K562 (cell line): ENCODE data around the gene ZNF467. TPM values are rescaled to one million over a fixed set of nuclear protein-coding genes. Genes with fewer than 3 reads are reported as not detected.

Experiments used
- CXXC5 ChIP-seq: fragments of 250-450 bp; sonication (Bioruptor Pico); IDR thresholded peaks from 2 replicates; pipeline ENCODE4 v1.8.0; 2022; ENCODE audit warnings: inconsistent platforms, mild to moderate bottlenecking, moderate library complexity
- ERF ChIP-seq: fragments of 450-650 bp; formaldehyde crosslinking; IDR thresholded peaks from 2 replicates; pipeline ENCODE4 v1.4.0; 2020; ENCODE audit warnings: mild to moderate bottlenecking, mixed read lengths
- HCFC1 ChIP-seq: IDR thresholded peaks from 2 replicates; pipeline ENCODE4 v1.6.1; 2012; ENCODE audit warnings: low read depth, low read length, improper control_type of control experiment
- JUN ChIP-seq, 2 experiments: sonication (generic) in 1 of 2; formaldehyde crosslinking in 1 of 2; IDR thresholded peaks; 2 replicates each; pipeline versions ENCODE4 v1.6.1 to v1.8.0; 2012 to 2022; ENCODE audit warnings: borderline replicate concordance in 2 of 2, mild to moderate bottlenecking in 2 of 2, improper control_type of control experiment in 1 of 2, low read depth in 1 of 2, low read length in 1 of 2, missing genetic modification reagents in 1 of 2
- MEIS2 ChIP-seq: fragments of 450-650 bp; IDR thresholded peaks from 2 replicates; pipeline ENCODE4 v1.6.1; 2014; ENCODE audit warnings: mild to moderate bottlenecking; ENCODE audit not compliant: partially characterized antibody
- MTA3 ChIP-seq: fragments of 450-650 bp; formaldehyde crosslinking; IDR thresholded peaks from 2 replicates; pipeline ENCODE4 v1.6.1; 2017; ENCODE audit warnings: mild to moderate bottlenecking, borderline replicate concordance
- MTF1 ChIP-seq: fragments of 250-450 bp; sonication (Bioruptor Pico); IDR thresholded peaks from 2 replicates; pipeline ENCODE4 v1.9.0; 2021; ENCODE audit warnings: moderate library complexity, mild to moderate bottlenecking, inconsistent platforms, borderline replicate concordance
- POLR2B ChIP-seq: fragments of 450-650 bp; IDR thresholded peaks from 2 replicates; pipeline ENCODE4 v1.6.1; 2018; ENCODE audit warnings: low read depth; ENCODE audit not compliant: partially characterized antibody
- POLR2G ChIP-seq: fragments of 200-400 bp; formaldehyde crosslinking; IDR thresholded peaks from 2 replicates; pipeline ENCODE4 v1.6.1; 2017; ENCODE audit warnings: low read depth, mild to moderate bottlenecking, antibody characterized with exemption, low read length, moderate library complexity
- RB1 ChIP-seq: fragments of 450-650 bp; IDR thresholded peaks from 2 replicates; pipeline ENCODE4 v1.6.1; 2017; ENCODE audit warnings: low read depth, mild to moderate bottlenecking
- RBBP5 ChIP-seq: fragments of 200-600 bp; sonication (generic); IDR thresholded peaks from 2 replicates; pipeline ENCODE4 v1.6.1; 2012; ENCODE audit warnings: borderline replicate concordance, mild to moderate bottlenecking, low read length, control low read depth, inconsistent platforms; ENCODE audit not compliant: insufficient read depth, poor library complexity, severe bottlenecking
- SAFB ChIP-seq: fragments of 200-400 bp; formaldehyde crosslinking; IDR thresholded peaks from 2 replicates; pipeline ENCODE4 v1.6.1; 2017; ENCODE audit warnings: low read depth, low read length, borderline replicate concordance
- SAP30 ChIP-seq: fragments of 200-600 bp; sonication (generic); IDR thresholded peaks from 2 replicates; pipeline ENCODE4 v1.6.1; 2012; ENCODE audit warnings: borderline replicate concordance, low read depth, mild to moderate bottlenecking, moderate library complexity, low read length, control low read depth, inconsistent platforms; ENCODE audit not compliant: insufficient read depth, poor library complexity, severe bottlenecking
- SMAD4 ChIP-seq: fragments of 250-450 bp; sonication (Bioruptor Pico); conservative IDR thresholded peaks from 2 replicates; pipeline ENCODE4 v1.8.0; 2021; ENCODE audit warnings: inconsistent platforms, mild to moderate bottlenecking, moderate library complexity
- TEAD1 ChIP-seq, 2 experiments: fragments of 450-650 bp in 1 of 2; sonication (generic) in 1 of 2; formaldehyde crosslinking; IDR thresholded peaks; 2 replicates each; pipeline versions ENCODE4 v1.4.0 to v1.8.0; 2020 to 2022; ENCODE audit warnings: mild to moderate bottlenecking in 2 of 2, missing genetic modification reagents in 1 of 2
- YY1 ChIP-seq, 3 experiments: IDR thresholded peaks; 2 replicates each; pipeline ENCODE4 v1.6.1; 2011; ENCODE audit warnings: low read length in 2 of 3, mild to moderate bottlenecking in 2 of 3, moderate library complexity in 2 of 3, borderline replicate concordance in 1 of 3, control low read depth in 1 of 3, low read depth in 1 of 3; ENCODE audit not compliant: insufficient read depth in 3 of 3, insufficient replicate concordance in 2 of 3, control insufficient read depth in 1 of 3, insufficient read length in 1 of 3; ENCODE audit errors: extremely low read depth in 1 of 3
- ZBTB7A ChIP-seq: IDR thresholded peaks from 2 replicates; pipeline ENCODE4 v1.6.1; 2011; ENCODE audit warnings: low read depth, mild to moderate bottlenecking, low read length, moderate library complexity, borderline replicate concordance; ENCODE audit not compliant: control insufficient read depth
- ZFX ChIP-seq: sonication (generic); formaldehyde crosslinking; IDR thresholded peaks from 2 replicates; pipeline ENCODE4 v1.8.0; 2022; ENCODE audit warnings: mild to moderate bottlenecking, missing genetic modification reagents, moderate library complexity
- polyA plus RNA-seq, 8 experiments: library from polyadenylated mRNA; depleted of rRNA in 4 of 8; stranded (reverse) in 5 of 8; unstranded in 3 of 8; fragments of >200 nt; fragmentation: Nextera tagmentation in 2 of 8; fragmentation: Illumina TruSeq in 1 of 8; extraction: Ambion mirVana in 2 of 8; extraction: Trizol in 1 of 8; gene quantifications; 2 replicates each; pipeline versions ENCODE4 v1.2.1 to v1.2.3, GENCODE V29; 2011 to 2014; ENCODE audit warnings: inconsistent platforms in 1 of 8, missing spikeins in 1 of 8
- total RNA-seq, 7 experiments: library from RNA; depleted of rRNA in 6 of 7; stranded (reverse); fragments of >200 nt in 6 of 7; fragmentation: Illumina TruSeq in 2 of 7; extraction: Trizol in 2 of 7; gene quantifications; 2 replicates each; pipeline versions ENCODE4 v1.2.1 to v1.2.3, GENCODE V29; 2011 to 2021; ENCODE audit warnings: low replicate concordance in 1 of 7
- TF ChIP-seq, protein P1 (sequence below), 2 experiments: IDR thresholded peaks; 2 replicates each; pipeline ENCODE4 v1.6.1; 2012; ENCODE audit warnings: improper control_type of control experiment in 2 of 2, low read depth in 2 of 2, low read length in 2 of 2, borderline replicate concordance in 1 of 2
- TF ChIP-seq, protein P2 (sequence below): fragments of 250-450 bp; sonication (Bioruptor Pico); IDR thresholded peaks from 2 replicates; pipeline ENCODE4 v1.8.0; 2021; ENCODE audit warnings: borderline replicate concordance, mild to moderate bottlenecking, moderate library complexity; ENCODE audit not compliant: poor library complexity, severe bottlenecking
- TF ChIP-seq, protein P3 (sequence below): fragments of 450-650 bp; formaldehyde crosslinking; IDR thresholded peaks from 2 replicates; pipeline ENCODE4 v1.4.0; 2020; ENCODE audit warnings: mild to moderate bottlenecking, moderate library complexity

ZNF467 gene
- total and polyA plus RNA-seq, 9 of the 15 experiments (the other 6 are each of a cell fraction or from before 2014, with no cell fraction given), result 0.32 to 14.2 (median 1.7) TPM

DNA sequence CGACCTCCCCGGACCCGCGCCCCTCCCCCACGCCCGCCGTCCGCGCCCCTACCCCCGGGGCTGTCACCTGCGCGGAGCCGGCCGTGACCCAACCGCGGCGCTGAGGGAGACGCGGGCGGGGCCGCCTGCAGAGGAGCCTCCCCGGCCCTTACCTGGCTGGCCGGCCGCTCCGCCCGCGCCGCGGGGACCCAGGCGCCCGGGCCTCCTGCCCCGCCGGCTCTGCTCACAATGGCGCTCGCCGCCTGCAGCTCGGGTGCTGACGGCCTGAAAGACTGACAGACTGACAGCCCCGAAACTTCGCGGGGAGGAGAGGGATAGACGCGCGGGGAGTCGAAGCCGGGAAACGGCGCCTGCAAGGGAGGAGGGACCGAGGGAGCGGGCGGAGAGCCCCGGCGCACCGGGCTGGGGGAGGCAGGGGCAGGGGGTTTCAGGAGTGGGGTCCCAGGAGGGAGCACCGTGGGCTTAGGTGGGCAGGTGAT, 393 bp downstream of the ZNF467 start (continued):
- TF ChIP-seq, protein P1, sequence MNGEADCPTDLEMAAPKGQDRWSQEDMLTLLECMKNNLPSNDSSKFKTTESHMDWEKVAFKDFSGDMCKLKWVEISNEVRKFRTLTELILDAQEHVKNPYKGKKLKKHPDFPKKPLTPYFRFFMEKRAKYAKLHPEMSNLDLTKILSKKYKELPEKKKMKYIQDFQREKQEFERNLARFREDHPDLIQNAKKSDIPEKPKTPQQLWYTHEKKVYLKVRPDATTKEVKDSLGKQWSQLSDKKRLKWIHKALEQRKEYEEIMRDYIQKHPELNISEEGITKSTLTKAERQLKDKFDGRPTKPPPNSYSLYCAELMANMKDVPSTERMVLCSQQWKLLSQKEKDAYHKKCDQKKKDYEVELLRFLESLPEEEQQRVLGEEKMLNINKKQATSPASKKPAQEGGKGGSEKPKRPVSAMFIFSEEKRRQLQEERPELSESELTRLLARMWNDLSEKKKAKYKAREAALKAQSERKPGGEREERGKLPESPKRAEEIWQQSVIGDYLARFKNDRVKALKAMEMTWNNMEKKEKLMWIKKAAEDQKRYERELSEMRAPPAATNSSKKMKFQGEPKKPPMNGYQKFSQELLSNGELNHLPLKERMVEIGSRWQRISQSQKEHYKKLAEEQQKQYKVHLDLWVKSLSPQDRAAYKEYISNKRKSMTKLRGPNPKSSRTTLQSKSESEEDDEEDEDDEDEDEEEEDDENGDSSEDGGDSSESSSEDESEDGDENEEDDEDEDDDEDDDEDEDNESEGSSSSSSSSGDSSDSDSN (IDR thresholded peaks at IDR 0.05; ENCODE audit: borderline replicate concordance in 1 of 2, low read depth in 2 of 2, low read length in 2 of 2), result peak in 1 of 2 experiments; percentile 82; a peak in 1 of 4 replicates
- TF ChIP-seq, protein P2, sequence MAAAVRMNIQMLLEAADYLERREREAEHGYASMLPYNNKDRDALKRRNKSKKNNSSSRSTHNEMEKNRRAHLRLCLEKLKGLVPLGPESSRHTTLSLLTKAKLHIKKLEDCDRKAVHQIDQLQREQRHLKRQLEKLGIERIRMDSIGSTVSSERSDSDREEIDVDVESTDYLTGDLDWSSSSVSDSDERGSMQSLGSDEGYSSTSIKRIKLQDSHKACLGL (CRISPR knock-in tag), result no peak
- TF ChIP-seq SAFB, result peak; percentile 44; the same call in 1 of the 2 replicates
- peak; percentile 61 for TF ChIP-seq RBBP5
- TF ChIP-seq CXXC5 (CRISPR knock-in tag), result peak; percentile 46
- TF ChIP-seq ERF, result peak; percentile 80; the same call in 1 of the 2 replicates
- TF ChIP-seq SAP30, result peak; percentile 87
- no peak for TF ChIP-seq POLR2B
- no peak for TF ChIP-seq MEIS2
- TF ChIP-seq HCFC1, result no peak
- peak in 2 of 3 experiments; percentile 13 to 70 for TF ChIP-seq YY1 (IDR thresholded peaks at IDR 0.05; ENCODE audit: borderline replicate concordance in 1 of 3, control insufficient read depth in 1 of 3, extremely low read depth in 1 of 3, insufficient read depth in 3 of 3, insufficient read length in 1 of 3, insufficient replicate concordance in 2 of 3, low read depth in 1 of 3, low read length in 2 of 3)
- peak in 1 of 2 experiments; percentile 25; a peak in 1 of 4 replicates for TF ChIP-seq TEAD1 (CRISPR knock-in tag; IDR thresholded peaks at IDR 0.05)
- TF ChIP-seq, protein P3, sequence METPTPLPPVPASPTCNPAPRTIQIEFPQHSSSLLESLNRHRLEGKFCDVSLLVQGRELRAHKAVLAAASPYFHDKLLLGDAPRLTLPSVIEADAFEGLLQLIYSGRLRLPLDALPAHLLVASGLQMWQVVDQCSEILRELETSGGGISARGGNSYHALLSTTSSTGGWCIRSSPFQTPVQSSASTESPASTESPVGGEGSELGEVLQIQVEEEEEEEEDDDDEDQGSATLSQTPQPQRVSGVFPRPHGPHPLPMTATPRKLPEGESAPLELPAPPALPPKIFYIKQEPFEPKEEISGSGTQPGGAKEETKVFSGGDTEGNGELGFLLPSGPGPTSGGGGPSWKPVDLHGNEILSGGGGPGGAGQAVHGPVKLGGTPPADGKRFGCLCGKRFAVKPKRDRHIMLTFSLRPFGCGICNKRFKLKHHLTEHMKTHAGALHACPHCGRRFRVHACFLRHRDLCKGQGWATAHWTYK (CRISPR knock-in tag), result peak; percentile 31; the same call in 1 of the 2 replicates
- TF ChIP-seq ZBTB7A, result peak; percentile 60; the same call in 1 of the 2 replicates
- peak; percentile 63; the same call in 1 of the 2 replicates for TF ChIP-seq MTA3
- peak; percentile 80 for TF ChIP-seq RB1
- TF ChIP-seq SMAD4 (CRISPR knock-in tag), result peak; percentile 24; the same call in 1 of the 2 replicates
- TF ChIP-seq MTF1 (CRISPR knock-in tag), result no peak
- peak; percentile 61; the same call in 1 of the 2 replicates for TF ChIP-seq POLR2G
- no peak for TF ChIP-seq JUN (IDR thresholded peaks at IDR 0.05; ENCODE audit: borderline replicate concordance, low read depth, low read length)
- TF ChIP-seq JUN (CRISPR knock-in tag; IDR thresholded peaks at IDR 0.05; ENCODE audit: borderline replicate concordance), result no peak
- peak; percentile 32; the same call in 1 of the 2 replicates for TF ChIP-seq ZFX (CRISPR knock-in tag)
